Activated CD4-positive, alpha-beta T cell treated with anti-CD3 and anti-CD28 coated beads for 48 hours (primary cell): ENCODE data around the gene ARFGAP3.
"Not testable (repeated sequence)": the region's sequence is repeated elsewhere in the genome, so short reads cannot be mapped to it uniquely, and the experiment has no call there.

ENCODE experiments used
- DNase-seq: peaks from one replicate; pipeline ENCODE4 v3.0.0-alpha.2; 2020

Gene ARFGAP3

DNA sequence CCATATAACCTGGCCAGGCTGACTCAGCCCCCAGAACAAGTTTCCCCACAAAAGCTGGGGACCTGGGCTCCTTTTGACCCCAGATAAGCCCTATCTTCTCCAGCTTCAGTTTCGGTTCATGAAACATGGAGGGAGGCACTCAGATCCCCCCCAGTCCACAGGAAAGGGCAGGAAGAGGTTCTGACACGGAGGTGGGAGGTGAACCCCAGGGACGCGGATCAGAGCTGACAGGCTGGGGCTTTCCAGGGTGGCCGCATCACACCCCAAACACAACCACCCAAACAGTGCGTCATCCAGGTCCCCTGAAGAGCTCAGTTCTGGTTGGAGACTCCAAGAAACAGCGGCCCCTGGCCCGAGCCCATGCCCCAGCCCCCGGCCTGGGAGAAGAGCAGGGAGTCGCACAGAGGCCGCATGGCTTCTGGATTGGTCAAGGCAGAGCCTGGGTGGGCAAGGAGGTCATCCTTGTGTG lies 92.1 kb downstream of the ARFGAP3 start:
- no peak for DNase-seq

DNA sequence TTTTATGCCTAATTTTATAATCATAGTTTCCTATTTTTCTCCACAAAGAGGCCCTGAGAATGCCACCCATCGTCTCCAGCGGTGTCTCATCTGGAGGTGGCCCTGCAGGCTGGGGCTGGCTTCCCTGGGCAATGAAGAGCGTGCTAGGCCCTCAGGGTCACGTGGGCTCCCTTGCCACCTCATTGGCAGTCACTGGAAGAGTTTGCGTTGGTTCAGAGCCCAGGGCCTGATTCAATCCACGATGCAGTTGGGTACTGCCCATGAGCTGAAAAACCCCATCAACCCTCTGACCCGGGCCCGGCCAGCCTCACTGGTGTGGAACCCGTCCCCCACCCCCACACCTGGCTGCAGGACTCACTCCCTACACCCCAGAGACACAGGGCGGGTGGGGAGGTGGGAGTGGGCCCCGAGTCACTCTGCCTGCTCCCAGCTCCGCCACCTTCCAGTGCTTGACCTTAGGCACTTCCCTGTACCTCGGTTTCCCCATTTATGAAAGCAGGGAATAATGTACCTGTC lies 93.0 kb downstream of the ARFGAP3 start:
- no peak for DNase-seq

DNA sequence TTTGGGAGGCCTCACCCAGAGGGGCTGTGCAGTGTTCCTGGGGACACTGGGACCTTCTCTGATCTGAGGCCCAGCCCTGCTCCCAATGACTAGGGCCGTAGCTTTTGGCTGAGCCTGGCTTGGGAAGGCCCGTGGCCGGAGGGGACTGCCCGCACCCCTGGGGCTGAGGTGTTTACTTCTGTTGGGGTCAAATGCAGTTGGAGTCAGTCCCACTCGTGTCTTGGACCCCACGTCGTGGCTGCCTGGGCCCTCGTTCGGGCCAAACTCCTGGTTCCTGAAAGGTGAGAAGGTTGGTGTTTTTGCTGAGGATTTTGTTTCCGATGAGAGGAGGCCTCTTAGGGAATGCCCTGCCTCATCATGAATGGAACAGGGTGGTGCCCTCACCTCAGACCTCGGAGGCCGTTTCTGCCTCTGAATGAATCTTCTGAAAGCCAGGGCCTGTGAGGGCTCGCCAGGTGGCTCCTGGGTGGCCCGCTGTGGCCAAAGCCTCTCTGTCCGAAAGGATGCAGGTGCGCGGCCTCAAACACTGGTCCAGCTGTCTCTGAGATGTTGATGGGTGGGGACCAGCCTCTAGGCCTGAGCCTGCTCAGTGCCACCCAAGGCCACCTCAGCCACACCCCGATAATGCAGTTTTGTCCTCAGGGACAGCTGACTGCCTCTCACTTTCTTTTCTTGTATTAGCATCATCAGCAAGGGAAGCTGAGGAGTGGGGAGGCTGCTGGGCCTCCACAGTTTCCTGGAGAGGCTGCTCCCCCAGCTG lies 96.1 kb downstream of the ARFGAP3 start:
- no peak for DNase-seq

DNA sequence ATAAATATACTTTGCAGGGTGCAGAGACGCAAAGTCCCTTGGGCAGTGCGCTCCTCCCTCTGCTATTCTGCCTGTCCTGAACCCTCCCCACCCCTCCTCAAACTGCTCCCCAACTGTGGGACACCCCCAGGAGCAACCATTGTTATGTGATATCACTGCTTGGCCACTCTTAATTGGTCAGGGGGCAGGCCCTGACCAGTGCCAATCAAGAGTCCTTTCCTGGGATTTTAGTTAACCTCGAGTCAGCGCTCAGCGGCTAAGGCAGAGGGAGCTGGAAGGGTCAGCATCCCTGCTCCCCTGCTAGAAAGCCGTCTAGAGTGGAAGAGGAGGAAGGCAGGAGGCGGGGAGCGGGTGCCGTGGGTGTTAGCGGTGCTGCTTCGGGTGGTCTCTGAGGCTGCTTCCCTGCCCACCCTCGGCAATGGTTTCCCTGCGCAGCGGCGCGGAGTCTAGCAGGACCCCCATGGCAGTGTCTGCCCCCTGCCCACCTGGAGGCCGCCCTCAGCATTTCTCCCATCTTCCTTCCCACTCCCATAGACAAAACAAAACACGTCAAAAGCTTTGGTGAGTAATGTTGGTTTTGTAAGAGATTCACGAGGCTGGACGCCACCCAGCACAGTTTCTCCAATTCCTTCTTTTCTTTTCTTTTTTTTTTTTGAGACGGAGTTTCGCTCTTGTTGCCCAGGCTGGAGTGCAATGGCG lies 98.0 kb downstream of the ARFGAP3 start:
- no peak for DNase-seq

DNA sequence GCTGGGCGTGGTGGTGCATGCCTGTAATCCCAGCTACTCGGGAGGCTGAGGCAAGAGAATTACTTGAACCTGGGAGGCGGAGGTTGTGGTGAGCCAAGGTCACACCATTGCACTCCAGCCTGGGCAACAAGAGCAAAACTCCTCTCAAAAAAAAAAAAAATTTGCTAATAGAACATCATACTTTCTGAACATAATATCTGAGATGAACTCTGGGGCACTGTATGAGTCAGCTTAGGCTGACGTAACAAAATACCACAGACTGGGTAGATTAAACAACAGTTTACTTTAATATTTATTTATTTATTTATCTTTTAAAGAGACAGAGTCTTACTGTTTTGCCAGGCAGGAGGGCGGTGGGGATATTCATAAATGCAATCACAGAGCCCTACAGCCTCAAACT lies 101.5 kb downstream of the ARFGAP3 start:
- not testable (repeated sequence) for DNase-seq

DNA sequence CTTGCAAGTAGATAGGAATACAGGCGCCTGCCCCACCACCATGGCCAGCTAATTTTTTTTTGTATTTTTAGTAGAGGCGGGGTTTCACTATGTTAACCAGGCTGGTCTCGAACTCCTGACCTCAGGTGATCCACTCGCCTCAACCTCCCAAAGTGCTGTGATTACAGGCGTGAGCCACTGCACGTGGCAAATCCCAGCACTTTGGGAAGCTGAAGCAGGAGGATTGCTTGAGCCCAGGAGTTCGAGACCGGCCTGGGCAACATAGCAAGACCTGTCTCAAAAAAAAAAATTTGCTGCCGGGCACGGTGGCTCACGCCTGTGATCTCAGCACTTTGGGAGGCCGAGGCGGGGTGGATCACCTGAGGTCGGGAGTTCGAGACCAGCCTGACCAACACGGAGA lies 102.0 kb downstream of the ARFGAP3 start:
- DNase-seq: not testable (repeated sequence)

DNA sequence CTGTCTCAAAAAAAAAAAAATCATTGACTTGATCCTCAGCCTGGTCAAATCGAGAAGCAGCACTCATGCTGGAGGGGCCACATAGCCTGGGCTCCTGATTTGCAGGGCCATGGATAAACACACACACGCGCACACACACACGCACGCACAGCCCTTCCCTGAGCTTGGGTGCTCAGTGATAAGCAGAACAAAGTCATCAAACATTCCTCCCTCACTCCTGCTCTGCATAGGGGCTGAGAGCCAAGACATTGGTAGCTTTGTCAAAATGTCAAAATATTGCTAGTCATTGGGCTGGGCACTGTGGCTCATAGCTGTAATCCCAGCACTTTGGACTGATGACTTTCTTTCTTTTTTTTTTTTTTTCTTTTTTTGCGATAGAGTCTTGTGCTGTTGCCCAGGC lies 102.4 kb downstream of the ARFGAP3 start:
- DNase-seq: no peak

DNA sequence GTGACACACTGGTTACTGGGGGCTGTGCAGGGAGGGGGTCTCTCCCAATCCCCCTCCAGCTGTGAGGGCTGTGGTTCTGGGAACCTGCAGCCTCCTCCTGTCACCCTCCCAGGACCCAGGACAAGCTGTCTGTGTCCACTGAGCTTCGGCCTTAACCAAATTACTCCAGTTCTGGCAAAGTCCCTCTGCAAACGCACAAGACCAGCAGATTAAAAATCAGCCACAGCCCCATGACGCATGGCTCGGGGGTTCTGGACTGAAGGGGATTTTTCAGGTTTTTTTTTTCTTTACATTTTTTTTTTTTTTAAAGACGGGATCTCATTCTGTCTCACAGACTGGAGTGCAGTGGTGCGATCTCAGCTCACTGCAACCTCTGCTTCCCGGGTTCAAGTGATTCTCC lies 104.2 kb downstream of the ARFGAP3 start:
- no peak for DNase-seq

DNA sequence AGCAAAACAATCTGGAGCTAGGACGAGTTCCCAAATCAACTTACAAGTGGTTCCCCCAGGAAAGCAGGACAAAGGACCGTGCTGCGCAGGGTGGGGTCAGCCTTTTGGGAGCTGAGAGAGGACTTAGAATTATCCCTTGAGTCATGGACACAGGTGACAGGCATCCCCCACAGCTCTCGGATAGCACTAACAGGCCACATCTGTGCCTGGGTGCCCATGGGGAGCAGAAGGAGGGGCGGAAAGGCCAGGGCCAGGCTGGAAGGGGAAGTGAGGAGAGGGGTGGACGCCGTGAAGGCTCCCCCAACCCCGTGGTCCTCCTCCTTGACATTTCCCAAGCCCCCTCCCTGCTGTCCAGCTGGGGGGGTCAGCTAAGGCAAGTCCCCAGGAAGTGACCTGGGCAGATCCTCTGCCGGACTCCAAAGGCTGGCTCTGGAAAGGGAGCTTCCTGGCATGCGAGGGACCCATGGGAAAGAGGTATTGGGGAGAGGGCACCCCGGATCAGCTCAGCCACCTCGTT lies 104.8 kb downstream of the ARFGAP3 start:
- no peak for DNase-seq

DNA sequence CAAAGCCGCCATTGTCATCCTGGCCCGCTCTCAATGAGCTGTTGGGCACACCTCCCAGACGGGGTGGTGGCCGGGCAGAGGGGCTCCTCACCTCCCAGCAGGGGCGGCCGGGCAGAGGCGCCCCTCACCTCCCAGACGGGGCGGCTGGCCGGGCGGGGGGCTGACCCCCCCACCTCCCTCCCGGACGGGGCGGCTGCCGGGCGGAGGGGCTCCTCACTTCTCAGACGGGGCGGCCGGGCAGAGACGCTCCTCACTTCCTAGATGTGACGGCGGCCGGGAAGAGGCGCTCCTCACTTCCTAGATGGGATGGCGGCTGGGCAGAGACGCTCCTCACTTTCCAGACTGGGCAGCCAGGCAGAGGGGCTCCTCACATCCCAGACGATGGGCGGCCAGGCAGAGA lies 106.7 kb downstream of the ARFGAP3 start:
- not testable (repeated sequence) for DNase-seq

DNA sequence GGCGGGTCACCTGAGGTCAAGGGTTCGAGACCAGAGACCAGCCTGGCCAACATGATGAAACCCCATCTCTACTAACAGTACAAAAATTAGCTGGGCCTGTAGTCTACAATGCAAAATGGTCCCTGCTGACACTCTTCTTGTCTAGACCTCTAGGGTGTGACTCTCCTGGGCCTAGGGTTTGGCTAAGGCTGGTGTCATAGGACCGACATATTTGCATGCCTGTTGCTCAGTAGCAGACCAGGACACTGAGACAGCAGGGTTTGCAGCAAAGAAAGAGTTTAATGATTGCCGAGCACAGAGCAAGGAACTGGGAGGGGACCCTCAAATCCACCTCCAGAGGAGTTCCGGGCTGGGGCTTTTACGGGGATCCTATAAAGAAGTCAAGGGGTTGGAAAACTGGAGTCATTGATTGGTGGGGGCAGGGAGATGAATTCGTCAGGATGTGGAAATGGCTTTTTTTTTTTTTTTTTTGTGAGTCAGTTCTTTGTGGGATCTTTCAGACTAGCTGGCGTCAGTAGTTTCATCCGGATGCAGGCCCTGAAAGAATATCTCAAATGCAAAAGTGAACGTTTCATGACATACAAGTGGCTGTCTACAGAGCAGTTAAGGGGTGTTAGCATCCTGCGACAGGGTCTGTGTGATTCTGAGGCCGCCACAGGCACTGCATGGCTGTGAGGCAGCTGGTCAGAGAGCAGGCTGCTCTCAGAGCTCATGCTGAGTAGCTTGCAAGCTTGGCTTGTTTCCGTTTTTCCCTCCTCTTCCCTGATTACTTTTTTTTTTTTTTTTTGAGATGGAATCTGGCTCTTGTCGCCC lies 109.2 kb downstream of the ARFGAP3 start:
- DNase-seq: no peak
